ENCODE data around the gene PSMB5. TPM values are rescaled to one million over a fixed set of nuclear protein-coding genes. Genes with fewer than 3 reads are reported as not detected.

Gene PSMB5
- total and polyA plus RNA-seq, 9 of the 15 experiments (the other 6 are each of a cell fraction or from before 2014, with no cell fraction given): 198 to 1,870 (median 269) TPM

DNA sequence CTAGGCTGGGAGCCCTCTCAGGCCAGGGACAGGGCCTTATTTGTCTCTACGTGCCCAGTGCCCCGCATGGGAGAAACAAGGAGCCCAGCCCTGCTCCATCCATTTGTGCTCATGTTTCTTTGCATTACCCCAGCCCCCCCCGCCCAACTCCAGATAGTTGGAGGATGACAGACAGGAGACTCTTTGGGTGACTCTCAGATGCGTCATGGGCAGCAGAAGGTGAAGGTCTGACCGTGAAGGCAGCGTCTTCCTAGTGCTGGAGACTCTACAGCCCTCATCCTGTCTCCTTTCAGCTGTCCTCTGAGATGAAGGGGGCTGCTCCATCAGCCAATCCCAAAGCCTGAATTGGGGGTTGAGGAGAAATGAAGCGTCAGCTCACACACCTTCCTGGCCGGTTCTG is 7.0 kb upstream of the PSMB5 start:
- TF ChIP-seq ZNF316 (IDR thresholded peaks at IDR 0.05) (no peak), FOSL1 (tag; conservative IDR thresholded peaks at IDR 0.05) (0 out of 2 replicates have a peak, but pooled peaks have one; percentile 22)
- ATAC-seq (no peak), FAIRE-seq (no peak), DNase-seq (ENCODE audit: extremely low read depth in 1 of 4, low spot score in 3 of 4) (no peak)
- no peak overlapping the region for H2AFZ ChIP-seq (ENCODE audit: low read depth, low read length)
- ChIA-PET POLR2A (interaction anchor here (1.1 kb wide), 1 partner anchor 35 kb away, joined by 3 read pairs; no protein-coding TSS in a partner anchor), CTCF (ENCODE audit: low intra/inter-chr PET ratio) (no interaction called here)
- no peaks in the 10 kb centered on the region for H3K79me2 ChIP-seq (ENCODE audit: control insufficient read depth, insufficient read depth, low read length)
- peaks cover 15 to 31% of the 10 kb centered on the region in 2 experiments for H3K4me1 ChIP-seq (replicated peaks in 1 of 2; ENCODE audit: control insufficient read depth in 2 of 2, insufficient read depth in 2 of 2, low read length in 2 of 2)
- H3K27me3 ChIP-seq (ENCODE audit: control insufficient read depth in 2 of 2, insufficient read depth in 2 of 2, low read length in 2 of 2): no peaks in the 10 kb centered on the region
- no peak overlapping the region for H3K4me2 ChIP-seq (ENCODE audit: insufficient read depth, low read length)
- H3K27ac ChIP-seq (ENCODE audit: extremely low read depth, low read depth, low read length): no peak overlapping the region
- no peak overlapping the region for H3K4me3 ChIP-seq
- H3K9me3 ChIP-seq (replicated peaks; ENCODE audit: control insufficient read depth, insufficient read depth, low read depth, low read length): no peaks in the 10 kb centered on the region
- in situ Hi-C loops (cut with MboI): no loop called here
- no peaks in the 10 kb centered on the region for H3K36me3 ChIP-seq (ENCODE audit: control insufficient read depth, insufficient read depth, low read length)
- 14% methylated on average over 5 of the region's 8 CpGs for WGBS (ENCODE audit: insufficient coverage, low coverage, missing lambda C conversion rate)
- intact Hi-C loops (cut with micrococcal nuclease): no loop called here
- H3K9ac ChIP-seq (ENCODE audit: insufficient read depth in 1 of 2, low read depth in 2 of 2, low read length in 2 of 2): peak overlapping the region in 1 of 2 experiments; percentile 50; a peak in 1 of 4 replicates
- no peaks in the 10 kb centered on the region for H3K9me1 ChIP-seq (ENCODE audit: control insufficient read depth, insufficient read depth, low read length)
- BruUV-seq (replicated peaks): no TSS peak
- H4K20me1 ChIP-seq (replicated peaks; ENCODE audit: control insufficient read depth, insufficient read depth, low read length): no peaks in the 10 kb centered on the region

- CTCF ChIA-PET (ENCODE audit: low intra/inter-chr PET ratio): no interaction called here
Measured at GRCh38 chr14:23040100-23040499, 5.4 kb upstream of the PSMB5 start.

More at GRCh38 chr14:23040100-23040499, 5.4 kb upstream of the PSMB5 start:
- Histone ChIP-seq H3K36me3 (ENCODE audit: control insufficient read depth, insufficient read depth, low read length) (no peaks in the 10 kb centered on the region), H3K9me3 (replicated peaks; ENCODE audit: control insufficient read depth, insufficient read depth, low read depth, low read length) (no peaks in the 10 kb centered on the region), H3K27ac (ENCODE audit: extremely low read depth, low read depth, low read length) (no peak overlapping the region), H3K4me1 (replicated peaks in 1 of 2; ENCODE audit: control insufficient read depth in 2 of 2, insufficient read depth in 2 of 2, low read length in 2 of 2) (peaks cover 12 to 20% of the 10 kb centered on the region in 2 experiments), H3K27me3 (ENCODE audit: control insufficient read depth in 2 of 2, insufficient read depth in 2 of 2, low read length in 2 of 2) (no peaks in the 10 kb centered on the region), H3K9ac (ENCODE audit: insufficient read depth in 1 of 2, low read depth in 2 of 2, low read length in 2 of 2) (no peak overlapping the region), H3K4me3 (no peak overlapping the region), H3K9me1 (ENCODE audit: control insufficient read depth, insufficient read depth, low read length) (no peaks in the 10 kb centered on the region), H3K4me2 (ENCODE audit: insufficient read depth, low read length) (no peak overlapping the region), H4K20me1 (replicated peaks; ENCODE audit: control insufficient read depth, insufficient read depth, low read length) (no peaks in the 10 kb centered on the region), H2AFZ (ENCODE audit: low read depth, low read length) (no peak overlapping the region), H3K79me2 (ENCODE audit: control insufficient read depth, insufficient read depth, low read length) (no peaks in the 10 kb centered on the region)
- in situ Hi-C loops (cut with MboI) (no loop called here), intact Hi-C loops (cut with micrococcal nuclease) (no loop called here)
- DNase-seq (ENCODE audit: extremely low read depth in 1 of 4, low spot score in 3 of 4): no peak
- ATAC-seq: no peak
- no peak for FAIRE-seq
- WGBS (ENCODE audit: insufficient coverage, low coverage, missing lambda C conversion rate): 63% methylated on average over 4 of the region's 4 CpGs
- no peak for TF ChIP-seq KLF13 (tag; IDR thresholded peaks at IDR 0.05; ENCODE audit: borderline replicate concordance, low read depth)
- TF ChIP-seq MXI1 (IDR thresholded peaks at IDR 0.05; ENCODE audit: low read depth, low read length): no peak
- TF ChIP-seq ATF7 (IDR thresholded peaks at IDR 0.05): no peak
- no peak for TF ChIP-seq SNAPC5 (CRISPR knock-in tag; IDR thresholded peaks at IDR 0.05)
- no peak for TF ChIP-seq TCF7 (IDR thresholded peaks at IDR 0.05; ENCODE audit: borderline replicate concordance)
- POLR2A ChIA-PET: interaction anchor here (1.0 to 1.1 kb wide), 2 partner anchors 33 to 111 kb away, joined by 3 read pairs; partner anchors contain the start of gene PRMT5
- no TSS peak for BruUV-seq (replicated peaks)
